Endothelial cell (in vitro differentiated cells): ENCODE data around the gene VAC14. TPM values are rescaled to one million over a fixed set of nuclear protein-coding genes. Genes with fewer than 3 reads are reported as not detected.

Experiments used
- DNase-seq: peaks from one replicate; pipeline ENCODE4 v3.0.0; 2021; ENCODE audit warnings: low spot score
- H3K27ac Mint-ChIP-seq: one replicate; pipeline ENCODE4 v1.8.0; 2021; ENCODE audit warnings: mixed read lengths, inconsistent platforms; ENCODE audit not compliant: unreplicated experiment
- H3K27me3 Mint-ChIP-seq: one replicate; pipeline ENCODE4 v1.8.0; 2021; ENCODE audit warnings: mild to moderate bottlenecking, moderate library complexity, mixed read lengths, inconsistent platforms; ENCODE audit not compliant: unreplicated experiment
- H3K36me3 Mint-ChIP-seq: one replicate; pipeline ENCODE4 v1.8.0; 2021; ENCODE audit warnings: mild to moderate bottlenecking, low read depth, mixed read lengths, inconsistent platforms; ENCODE audit not compliant: unreplicated experiment
- H3K4me1 Mint-ChIP-seq: one replicate; pipeline ENCODE4 v1.8.0; 2021; ENCODE audit warnings: mild to moderate bottlenecking, mixed read lengths, inconsistent platforms; ENCODE audit not compliant: unreplicated experiment
- H3K4me3 Mint-ChIP-seq: one replicate; pipeline ENCODE4 v1.8.0; 2021; ENCODE audit warnings: mild to moderate bottlenecking, mixed read lengths, inconsistent platforms; ENCODE audit not compliant: unreplicated experiment
- H3K9me3 Mint-ChIP-seq: one replicate; pipeline ENCODE4 v1.8.0; 2021; ENCODE audit warnings: mixed read lengths, inconsistent platforms; ENCODE audit not compliant: unreplicated experiment
- CTCF ChIP-seq: fragments of 200-600 bp; sonication (generic); IDR thresholded peaks from one replicate; pipeline ENCODE4 v1.5.0; 2021; ENCODE audit warnings: antibody characterized with exemption; ENCODE audit not compliant: unreplicated experiment
- total RNA-seq: library from RNA; stranded (reverse); fragmentation: NEBNext Ultra II Directional; extraction: Animal tissue kit (Norgen Biotek cat#: 25700); gene quantifications from one replicate; pipeline ENCODE4 v1.2.1, GENCODE V29; 2021; ENCODE audit not compliant: unreplicated experiment

VAC14 gene
- total RNA-seq, 1 donor from 2014 or later, result 35.6 TPM

GRCh38 chr16:70790815-70791214, 10.1 kb downstream of the VAC14 start:
- Mint-ChIP-seq H3K36me3 (peaks cover 6% of the 10 kb centered on the region), H3K9me3 (no peaks in the 10 kb centered on the region), H3K27me3 (peaks cover 21% of the 10 kb centered on the region), H3K4me1 (peaks cover 27% of the 10 kb centered on the region), H3K27ac (no peak overlapping the region), H3K4me3 (no peak overlapping the region)
- TF ChIP-seq CTCF, result no peak
- no peak for DNase-seq

- peaks cover 9% of the 10 kb centered on the region for H3K36me3 Mint-ChIP-seq
- peak overlapping the region; percentile 58 for H3K27ac Mint-ChIP-seq
- H3K4me1 Mint-ChIP-seq, result peaks cover 35% of the 10 kb centered on the region
- no peak for DNase-seq
- TF ChIP-seq CTCF, result no peak
- H3K27me3 Mint-ChIP-seq, result peaks cover 21% of the 10 kb centered on the region
- no peaks in the 10 kb centered on the region for H3K9me3 Mint-ChIP-seq
- no peak overlapping the region for H3K4me3 Mint-ChIP-seq
Observed at GRCh38 chr16:70789595-70790447, 11.1 kb downstream of the VAC14 start.

GRCh38 chr16:70788668-70789594, 12.0 kb downstream of the VAC14 start:
- no peak for TF ChIP-seq CTCF
- peaks cover 41% of the 10 kb centered on the region for H3K4me1 Mint-ChIP-seq
- no peak for DNase-seq
- H3K4me3 Mint-ChIP-seq, result no peak overlapping the region
- no peak overlapping the region for H3K27ac Mint-ChIP-seq
- H3K9me3 Mint-ChIP-seq, result no peaks in the 10 kb centered on the region
- peaks cover 21% of the 10 kb centered on the region for H3K27me3 Mint-ChIP-seq
- H3K36me3 Mint-ChIP-seq, result peaks cover 18% of the 10 kb centered on the region

GRCh38 chr16:70786020-70786755, 14.8 kb downstream of the VAC14 start:
- DNase-seq, result no peak
- H3K9me3 Mint-ChIP-seq, result no peaks in the 10 kb centered on the region
- H3K36me3 Mint-ChIP-seq, result peaks cover 43% of the 10 kb centered on the region
- H3K27ac Mint-ChIP-seq, result no peak overlapping the region
- TF ChIP-seq CTCF, result no peak
- H3K27me3 Mint-ChIP-seq, result peaks cover 18% of the 10 kb centered on the region
- no peak overlapping the region for H3K4me3 Mint-ChIP-seq
- peaks cover 52% of the 10 kb centered on the region for H3K4me1 Mint-ChIP-seq
